HG03439 (cell line): ENCODE data around the gene SMAD2.
"Not testable (repeated sequence)": the region's sequence is repeated elsewhere in the genome, so short reads cannot be mapped to it uniquely, and the experiment has no call there.

ENCODE experiments used
- ATAC-seq: cut with Tn5 transposase; IDR thresholded peaks from one replicate; pipeline ENCODE4 v1.9.1; 2021; ENCODE audit warnings: mild to moderate bottlenecking, moderate library complexity; ENCODE audit not compliant: unreplicated experiment

SMAD2 gene

GRCh38 chr18:47799376-47799775 is 131.1 kb downstream of the SMAD2 start:
- ATAC-seq = no peak

- no peak for ATAC-seq
These were observed 132.1 kb downstream of the SMAD2 start for GRCh38 chr18:47798366-47798765.

- ATAC-seq = no peak
These were observed 133.3 kb downstream of the SMAD2 start for GRCh38 chr18:47797126-47797525.

DNA sequence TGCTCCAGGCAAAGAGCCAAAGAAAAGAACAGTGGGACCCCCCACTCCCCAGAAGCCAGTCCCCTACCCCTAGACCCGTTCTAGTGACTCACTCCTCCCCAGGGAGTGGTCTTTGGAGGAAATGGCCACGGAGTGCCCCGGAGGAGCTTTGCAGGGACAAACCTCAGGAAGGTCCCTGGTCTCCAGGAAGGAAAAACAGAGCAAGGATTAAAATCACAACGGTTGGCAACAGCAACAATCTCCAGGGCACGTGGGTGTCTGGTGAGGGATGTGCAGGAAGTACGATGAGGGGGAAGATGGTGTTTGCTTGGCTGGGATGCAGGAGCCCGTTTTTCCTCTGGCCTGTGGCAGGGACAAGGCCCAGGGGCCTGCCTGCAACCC is 135.0 kb downstream of the SMAD2 start:
- ATAC-seq = no peak

DNA sequence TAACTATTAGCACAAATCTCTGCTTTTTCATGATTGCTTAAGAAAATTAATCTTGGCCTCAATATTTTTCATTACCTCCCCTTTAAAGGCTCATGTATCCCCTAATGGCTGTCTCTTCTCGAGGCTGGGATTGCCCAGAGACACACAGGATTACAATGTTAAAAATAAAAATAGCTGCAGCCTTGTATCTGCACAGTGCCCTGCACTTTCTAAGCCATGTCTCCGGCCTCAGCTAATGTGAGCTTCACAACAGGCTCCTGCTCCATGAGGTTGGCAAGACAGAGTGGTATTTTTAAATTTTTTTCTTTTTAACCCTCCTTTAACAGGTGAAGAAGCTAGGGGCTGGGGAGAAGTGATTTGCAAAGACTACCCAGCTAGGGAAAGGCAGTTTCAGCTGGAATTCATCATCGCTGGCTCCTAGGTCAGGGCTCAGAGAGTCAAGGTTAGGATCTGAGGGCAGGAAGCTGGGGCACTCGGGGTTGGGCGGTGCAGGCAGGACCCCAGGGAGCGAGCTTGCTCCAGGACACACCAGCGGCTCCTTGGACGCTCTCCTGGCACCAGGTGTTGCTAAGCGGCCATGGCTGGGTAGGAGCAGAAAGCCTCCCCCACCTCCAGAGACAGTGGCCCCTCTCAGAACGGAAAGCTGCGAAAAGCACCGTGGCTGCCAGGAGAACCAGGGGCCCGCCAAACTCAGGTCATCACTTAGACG is 135.6 kb downstream of the SMAD2 start:
- no peak for ATAC-seq

DNA sequence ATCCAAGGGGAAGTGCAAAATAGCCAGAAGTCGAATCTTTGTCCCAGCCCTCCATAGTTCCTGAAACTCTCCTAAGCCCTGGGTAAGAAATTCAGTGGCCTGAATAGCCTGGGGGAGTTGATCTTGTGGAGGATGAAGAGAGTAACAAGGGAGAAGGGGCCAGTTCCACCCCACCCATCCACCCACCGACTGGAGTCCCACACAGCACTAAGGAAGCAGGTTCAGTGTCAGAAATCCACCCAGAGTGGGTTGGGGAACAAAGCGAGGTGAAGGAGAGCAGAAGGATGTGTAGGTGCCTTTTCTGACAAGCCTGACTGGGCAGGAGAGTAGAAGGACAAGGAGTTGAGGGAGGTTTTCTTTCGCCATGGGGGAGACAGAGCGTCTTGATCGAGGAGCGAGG is 136.8 kb downstream of the SMAD2 start:
- ATAC-seq = no peak

- ATAC-seq = no peak
These were observed 138.9 kb downstream of the SMAD2 start for GRCh38 chr18:47791461-47791985.

GRCh38 chr18:47790036-47790435 is 140.4 kb downstream of the SMAD2 start:
- ATAC-seq = no peak

DNA sequence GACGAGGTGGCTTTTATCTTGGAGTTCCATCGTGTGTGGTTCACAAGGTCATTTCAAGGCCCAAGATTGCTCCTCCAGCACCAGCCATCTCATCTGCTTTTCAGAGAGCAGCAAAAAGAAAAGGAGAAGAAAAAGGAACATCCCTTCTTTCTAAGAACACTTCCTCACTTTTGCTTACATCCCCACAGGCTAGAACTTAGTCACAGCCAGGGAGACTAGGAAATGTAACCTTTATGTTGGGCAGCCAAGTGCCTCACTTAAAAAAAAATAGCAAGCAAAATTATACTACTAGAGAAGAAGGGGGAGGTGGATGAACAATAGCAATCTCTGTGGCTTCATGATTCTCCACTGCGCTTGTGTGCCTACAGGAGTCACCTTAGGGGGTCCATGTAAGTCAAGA is 141.8 kb downstream of the SMAD2 start:
- no peak for ATAC-seq

DNA sequence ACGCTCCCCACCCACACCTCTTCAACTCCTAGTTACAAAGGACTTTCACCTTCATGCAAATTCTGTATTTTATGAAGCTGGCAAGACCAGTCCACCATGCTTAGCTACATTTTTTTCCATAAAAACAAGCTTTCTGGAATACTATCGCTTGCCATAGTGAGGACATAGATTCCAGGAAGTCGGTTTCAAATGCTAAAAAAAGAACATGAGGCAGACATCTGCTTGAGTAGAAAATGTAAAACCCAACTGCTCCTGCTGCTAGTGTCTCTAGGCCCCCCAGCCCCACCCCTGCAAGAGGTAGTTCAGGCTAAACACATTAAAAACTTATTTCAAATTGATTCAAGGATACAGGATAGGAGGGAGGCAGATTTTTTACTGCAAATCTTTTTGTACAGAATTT is 148.9 kb downstream of the SMAD2 start:
- ATAC-seq = no peak

- no peak for ATAC-seq
These were observed 150.3 kb downstream of the SMAD2 start for GRCh38 chr18:47780011-47780725.

DNA sequence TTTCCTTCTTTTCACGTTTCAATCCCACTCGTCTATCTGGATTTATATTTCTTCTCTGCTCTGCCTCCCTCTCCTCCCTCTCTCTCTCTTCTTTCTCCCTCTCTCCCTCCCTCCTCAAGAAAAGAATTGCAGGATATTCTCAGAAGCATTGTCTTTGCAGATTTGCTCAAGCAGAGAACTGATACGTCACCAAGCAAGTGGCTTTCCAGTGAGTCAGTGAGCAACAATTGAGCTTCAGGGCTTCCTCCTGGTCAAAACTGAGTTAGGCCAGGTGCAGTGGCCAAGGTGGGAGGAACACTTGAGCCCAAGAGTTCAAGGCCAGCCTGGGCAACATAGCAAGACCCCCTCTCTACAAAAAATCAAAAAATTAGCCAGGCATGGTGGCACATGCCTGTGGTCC is 151.1 kb downstream of the SMAD2 start:
- no peak for ATAC-seq

DNA sequence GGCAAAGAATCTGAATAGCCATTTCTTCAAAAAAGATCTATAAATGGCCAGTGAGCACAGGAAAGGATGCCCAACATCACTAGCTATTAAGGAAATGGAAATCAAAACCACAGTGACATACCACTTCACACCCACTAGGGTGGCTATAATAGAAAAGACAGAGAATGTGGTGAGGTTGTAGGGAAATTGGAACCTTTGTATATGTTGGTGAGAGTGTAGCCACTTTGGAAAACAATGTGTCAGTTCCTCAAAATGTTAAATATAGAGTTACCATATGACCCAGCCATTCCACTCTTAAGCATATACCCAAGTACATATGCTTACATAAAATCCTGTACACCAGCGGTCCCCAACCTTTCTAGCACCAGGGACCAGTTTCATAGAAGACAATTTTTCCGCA is 152.8 kb downstream of the SMAD2 start:
- no peak for ATAC-seq

DNA sequence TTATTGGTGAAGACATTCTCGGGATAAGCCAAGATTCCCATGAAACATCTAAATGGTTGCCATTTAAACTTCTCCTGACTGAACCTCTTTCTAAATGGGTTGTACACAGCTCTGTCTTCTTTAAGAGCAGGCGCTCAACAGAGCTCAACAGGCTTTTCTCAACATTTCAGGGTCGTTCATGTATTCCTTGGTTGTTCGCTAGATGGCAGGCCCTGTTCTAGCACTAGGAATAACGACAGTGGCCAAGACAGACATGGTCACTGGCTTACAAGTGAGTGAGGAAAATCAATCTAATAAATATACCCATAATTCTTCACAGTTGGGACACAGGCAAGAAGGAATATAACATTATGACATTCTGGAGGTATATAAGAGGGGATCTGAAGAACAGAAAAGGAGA is 154.5 kb downstream of the SMAD2 start:
- no peak for ATAC-seq

DNA sequence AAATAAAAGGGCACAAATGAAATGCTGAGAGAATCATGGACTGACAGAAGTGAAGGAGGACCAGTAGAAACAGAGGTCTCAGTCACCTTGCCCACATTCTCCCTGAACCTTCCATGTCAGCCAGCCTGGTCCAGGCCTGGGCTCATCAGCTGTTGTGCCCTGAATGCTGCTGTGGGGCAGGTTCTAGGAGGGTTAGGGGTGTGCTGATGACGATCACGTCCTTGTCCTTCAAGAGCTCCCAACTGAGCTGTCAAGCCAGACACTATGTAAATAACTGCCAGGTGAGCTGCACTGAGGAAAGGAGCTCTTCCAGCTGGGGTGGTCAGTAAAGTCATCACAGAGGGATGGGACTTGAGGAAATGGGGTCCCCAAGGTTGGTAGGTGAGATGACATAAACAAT is 156.5 kb downstream of the SMAD2 start:
- no peak for ATAC-seq

GRCh38 chr18:47772374-47773248 is 157.8 kb downstream of the SMAD2 start:
- no peak for ATAC-seq

GRCh38 chr18:47771922-47772321 is 158.5 kb downstream of the SMAD2 start:
- no peak for ATAC-seq

GRCh38 chr18:47767699-47768098 is 162.8 kb downstream of the SMAD2 start:
- ATAC-seq = no peak

GRCh38 chr18:47767198-47767597 is 163.3 kb downstream of the SMAD2 start:
- not testable (repeated sequence) for ATAC-seq
